ENCODE data around the gene YEATS2. TPM values are rescaled to one million over a fixed set of nuclear protein-coding genes. Genes with fewer than 3 reads are reported as not detected.

Gene YEATS2
- total RNA-seq, 1 experiment from 2014 or later, result 33.8 TPM

DNA sequence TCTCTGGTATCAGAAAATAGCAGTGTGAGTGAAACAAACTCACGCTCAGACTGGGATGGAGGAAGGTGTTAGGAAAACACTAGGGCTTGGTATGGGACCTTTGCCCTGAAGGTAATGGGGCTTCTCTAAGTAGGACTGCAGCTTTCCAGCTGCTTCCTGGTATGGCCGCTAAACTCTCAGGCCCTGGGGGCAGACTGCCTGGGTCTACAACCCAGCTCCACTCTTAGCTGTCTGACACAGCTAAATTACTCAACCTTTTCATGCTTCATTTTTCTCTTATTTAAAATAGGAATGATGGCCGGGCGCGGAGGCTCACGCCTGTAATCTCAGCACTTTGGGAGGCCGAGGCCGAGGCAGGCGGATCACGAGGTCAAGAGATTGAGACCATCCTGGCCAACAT lies 5.2 kb upstream of the YEATS2 start:
- Histone ChIP-seq H3K4me3 (ENCODE audit: low read depth in 2 of 2, low read length in 2 of 2) (no peak overlapping the region), H3K36me3 (ENCODE audit: control insufficient read depth, insufficient read depth, low read length) (no peaks in the 10 kb centered on the region), H3K27ac (ENCODE audit: low read length) (no peak overlapping the region), H3K4me1 (ENCODE audit: control insufficient read depth, insufficient read depth, low read length) (no peaks in the 10 kb centered on the region), H3K9me3 (ENCODE audit: control insufficient read depth, insufficient read depth, low read depth, low read length) (no peaks in the 10 kb centered on the region), H3K27me3 (ENCODE audit: control insufficient read depth, insufficient read depth, low read length) (no peaks in the 10 kb centered on the region)
- ChIA-PET POLR2A (interaction anchor here (0.6 kb wide), 2 partner anchors 48 to 104 kb away, joined by 3 read pairs; no protein-coding TSS in a partner anchor), CTCF (no interaction called here)
- in situ Hi-C loops (cut with HindIII; ENCODE audit: low pct_unique_long_range_greater_than_20kb, low sequenced_read_pairs), result no loop called here
- no TSS peak for BruUV-seq (replicated peaks)
- ATAC-seq (peak; percentile 43), DNase-seq (ENCODE audit: low read depth, low spot score) (no peak)
- TF ChIP-seq, protein P1, sequence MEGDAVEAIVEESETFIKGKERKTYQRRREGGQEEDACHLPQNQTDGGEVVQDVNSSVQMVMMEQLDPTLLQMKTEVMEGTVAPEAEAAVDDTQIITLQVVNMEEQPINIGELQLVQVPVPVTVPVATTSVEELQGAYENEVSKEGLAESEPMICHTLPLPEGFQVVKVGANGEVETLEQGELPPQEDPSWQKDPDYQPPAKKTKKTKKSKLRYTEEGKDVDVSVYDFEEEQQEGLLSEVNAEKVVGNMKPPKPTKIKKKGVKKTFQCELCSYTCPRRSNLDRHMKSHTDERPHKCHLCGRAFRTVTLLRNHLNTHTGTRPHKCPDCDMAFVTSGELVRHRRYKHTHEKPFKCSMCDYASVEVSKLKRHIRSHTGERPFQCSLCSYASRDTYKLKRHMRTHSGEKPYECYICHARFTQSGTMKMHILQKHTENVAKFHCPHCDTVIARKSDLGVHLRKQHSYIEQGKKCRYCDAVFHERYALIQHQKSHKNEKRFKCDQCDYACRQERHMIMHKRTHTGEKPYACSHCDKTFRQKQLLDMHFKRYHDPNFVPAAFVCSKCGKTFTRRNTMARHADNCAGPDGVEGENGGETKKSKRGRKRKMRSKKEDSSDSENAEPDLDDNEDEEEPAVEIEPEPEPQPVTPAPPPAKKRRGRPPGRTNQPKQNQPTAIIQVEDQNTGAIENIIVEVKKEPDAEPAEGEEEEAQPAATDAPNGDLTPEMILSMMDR (IDR thresholded peaks at IDR 0.05), result no peak
- TF ChIP-seq POLR2AphosphoS5 (IDR thresholded peaks at IDR 0.05; ENCODE audit: low read depth, low read length) (no peak), TCF7L2 (IDR thresholded peaks at IDR 0.05; ENCODE audit: low read depth, low read length) (no peak), SIN3A (IDR thresholded peaks at IDR 0.05; ENCODE audit: borderline replicate concordance, insufficient read depth, low read depth, low read length) (no peak)
- TF ChIP-seq, protein P2, sequence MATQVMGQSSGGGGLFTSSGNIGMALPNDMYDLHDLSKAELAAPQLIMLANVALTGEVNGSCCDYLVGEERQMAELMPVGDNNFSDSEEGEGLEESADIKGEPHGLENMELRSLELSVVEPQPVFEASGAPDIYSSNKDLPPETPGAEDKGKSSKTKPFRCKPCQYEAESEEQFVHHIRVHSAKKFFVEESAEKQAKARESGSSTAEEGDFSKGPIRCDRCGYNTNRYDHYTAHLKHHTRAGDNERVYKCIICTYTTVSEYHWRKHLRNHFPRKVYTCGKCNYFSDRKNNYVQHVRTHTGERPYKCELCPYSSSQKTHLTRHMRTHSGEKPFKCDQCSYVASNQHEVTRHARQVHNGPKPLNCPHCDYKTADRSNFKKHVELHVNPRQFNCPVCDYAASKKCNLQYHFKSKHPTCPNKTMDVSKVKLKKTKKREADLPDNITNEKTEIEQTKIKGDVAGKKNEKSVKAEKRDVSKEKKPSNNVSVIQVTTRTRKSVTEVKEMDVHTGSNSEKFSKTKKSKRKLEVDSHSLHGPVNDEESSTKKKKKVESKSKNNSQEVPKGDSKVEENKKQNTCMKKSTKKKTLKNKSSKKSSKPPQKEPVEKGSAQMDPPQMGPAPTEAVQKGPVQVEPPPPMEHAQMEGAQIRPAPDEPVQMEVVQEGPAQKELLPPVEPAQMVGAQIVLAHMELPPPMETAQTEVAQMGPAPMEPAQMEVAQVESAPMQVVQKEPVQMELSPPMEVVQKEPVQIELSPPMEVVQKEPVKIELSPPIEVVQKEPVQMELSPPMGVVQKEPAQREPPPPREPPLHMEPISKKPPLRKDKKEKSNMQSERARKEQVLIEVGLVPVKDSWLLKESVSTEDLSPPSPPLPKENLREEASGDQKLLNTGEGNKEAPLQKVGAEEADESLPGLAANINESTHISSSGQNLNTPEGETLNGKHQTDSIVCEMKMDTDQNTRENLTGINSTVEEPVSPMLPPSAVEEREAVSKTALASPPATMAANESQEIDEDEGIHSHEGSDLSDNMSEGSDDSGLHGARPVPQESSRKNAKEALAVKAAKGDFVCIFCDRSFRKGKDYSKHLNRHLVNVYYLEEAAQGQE (IDR thresholded peaks at IDR 0.05; ENCODE audit: insufficient read depth in 1 of 2, low read depth in 2 of 2, low read length in 1 of 2), result no peak
- intact Hi-C loops (cut with micrococcal nuclease; ENCODE audit: unreplicated experiment), result no loop called here

DNA sequence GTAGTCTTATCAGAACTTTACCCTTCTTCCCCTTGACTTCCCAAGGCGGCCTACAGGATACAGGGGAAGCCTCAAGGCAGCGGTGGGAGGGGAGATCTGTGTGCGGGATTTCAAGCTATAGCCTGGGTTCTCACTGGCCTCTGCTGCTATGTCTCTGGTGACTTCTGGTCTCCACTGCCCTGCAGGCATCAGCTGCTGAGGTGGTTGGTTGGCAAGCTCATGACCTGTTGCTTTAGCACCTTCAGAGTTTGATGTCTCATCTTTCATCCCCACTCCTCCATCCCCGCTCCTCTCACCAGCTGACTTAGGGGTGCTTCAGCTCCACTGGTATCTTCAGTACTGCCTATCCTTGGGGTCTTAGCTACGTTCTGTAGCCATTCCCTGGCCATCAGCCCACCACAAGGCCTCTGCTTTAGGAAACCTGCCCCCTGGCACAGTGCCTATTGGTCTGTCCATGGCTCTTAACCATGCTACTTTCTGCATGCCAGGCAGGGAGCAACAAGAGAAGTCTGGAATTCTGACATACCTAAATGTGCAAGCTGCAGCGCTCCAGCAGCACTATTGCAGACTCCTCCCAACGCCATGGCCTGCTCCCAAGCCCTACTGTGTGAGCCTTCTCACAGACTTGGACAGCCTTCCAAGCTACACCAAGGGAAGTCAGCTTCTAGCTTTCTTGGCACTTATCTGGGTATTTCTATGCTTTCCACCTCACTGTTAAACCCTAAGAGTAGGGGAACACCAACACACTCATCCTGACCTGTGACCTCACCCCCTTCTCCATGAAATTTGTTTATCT lies 1.8 kb upstream of the YEATS2 start:
- DNase-seq (ENCODE audit: low read depth, low spot score) (no peak), ATAC-seq (no peak)
- ChIA-PET CTCF (no interaction called here), POLR2A (interaction anchor here (0.6 to 0.7 kb wide), 4 partner anchors 14 to 488 kb away, joined by 3 to 4 read pairs (median 3); no protein-coding TSS in a partner anchor)
- H3K9me3 ChIP-seq (ENCODE audit: control insufficient read depth, insufficient read depth, low read depth, low read length), result no peaks in the 10 kb centered on the region
- intact Hi-C loops (cut with micrococcal nuclease; ENCODE audit: unreplicated experiment), result loop anchor here (5.0 kb wide), 1 partner anchor 58 kb away; the partner anchor contains the start of gene KLHL24
- H3K4me3 ChIP-seq (ENCODE audit: low read depth in 2 of 2, low read length in 2 of 2), result no peak overlapping the region
- BruUV-seq (replicated peaks), result no TSS peak
- H3K27ac ChIP-seq (ENCODE audit: low read length), result no peak overlapping the region
- TF ChIP-seq, protein P2 (IDR thresholded peaks at IDR 0.05; ENCODE audit: insufficient read depth in 1 of 2, low read depth in 2 of 2, low read length in 1 of 2), result no peak
- TF ChIP-seq TCF7L2 (IDR thresholded peaks at IDR 0.05; ENCODE audit: low read depth, low read length), result no peak
- TF ChIP-seq, protein P1 (IDR thresholded peaks at IDR 0.05), result no peak
- no peak for TF ChIP-seq SIN3A (IDR thresholded peaks at IDR 0.05; ENCODE audit: borderline replicate concordance, insufficient read depth, low read depth, low read length)
- no peak for TF ChIP-seq POLR2AphosphoS5 (IDR thresholded peaks at IDR 0.05; ENCODE audit: low read depth, low read length)
- in situ Hi-C loops (cut with HindIII; ENCODE audit: low pct_unique_long_range_greater_than_20kb, low sequenced_read_pairs), result no loop called here
- H3K27me3 ChIP-seq (ENCODE audit: control insufficient read depth, insufficient read depth, low read length), result no peaks in the 10 kb centered on the region
- peaks cover 12% of the 10 kb centered on the region for H3K4me1 ChIP-seq (ENCODE audit: control insufficient read depth, insufficient read depth, low read length)
- peaks cover 3% of the 10 kb centered on the region; the same call in 1 of the 2 replicates for H3K36me3 ChIP-seq (ENCODE audit: control insufficient read depth, insufficient read depth, low read length)

Data from Panc1 (cell line).